ENCODE data around the gene ZC3H14. TPM values are rescaled to one million over a fixed set of nuclear protein-coding genes. Genes with fewer than 3 reads are reported as not detected.

Gene ZC3H14
- total RNA-seq, 3 donors from 2014 or later = 44.1 to 51.2 (median 46.7) TPM

DNA sequence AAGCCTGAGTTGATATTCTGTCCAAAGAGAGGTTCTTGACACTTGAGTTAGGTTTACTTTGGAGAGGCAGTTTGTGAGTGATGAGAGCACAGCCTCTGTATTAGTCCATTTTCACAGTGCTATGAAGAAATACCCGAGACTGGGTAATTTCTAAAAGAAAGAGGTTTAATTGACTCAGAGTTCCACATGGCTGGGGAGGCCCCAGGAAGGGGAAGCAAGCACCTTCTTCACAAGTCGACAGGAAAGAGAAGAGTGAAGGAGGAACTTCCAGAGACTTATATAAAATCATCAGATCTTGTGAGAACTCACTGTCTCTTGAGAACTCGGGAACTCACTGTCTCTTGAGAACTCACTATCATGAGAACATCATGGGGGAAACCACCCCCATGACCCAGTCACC, 5.4 kb downstream of the ZC3H14 start:
- Mint-ChIP-seq H3K4me3 (no peak overlapping the region), H3K27me3 (ENCODE audit: low read depth) (no peaks in the 10 kb centered on the region), H3K4me1 (ENCODE audit: low read depth) (peaks cover 12% of the 10 kb centered on the region), H3K9me3 (no peaks in the 10 kb centered on the region), H3K36me3 (ENCODE audit: insufficient read depth) (peaks cover 34% of the 10 kb centered on the region)
- ATAC-seq (no peak), DNase-seq (no peak)

DNA sequence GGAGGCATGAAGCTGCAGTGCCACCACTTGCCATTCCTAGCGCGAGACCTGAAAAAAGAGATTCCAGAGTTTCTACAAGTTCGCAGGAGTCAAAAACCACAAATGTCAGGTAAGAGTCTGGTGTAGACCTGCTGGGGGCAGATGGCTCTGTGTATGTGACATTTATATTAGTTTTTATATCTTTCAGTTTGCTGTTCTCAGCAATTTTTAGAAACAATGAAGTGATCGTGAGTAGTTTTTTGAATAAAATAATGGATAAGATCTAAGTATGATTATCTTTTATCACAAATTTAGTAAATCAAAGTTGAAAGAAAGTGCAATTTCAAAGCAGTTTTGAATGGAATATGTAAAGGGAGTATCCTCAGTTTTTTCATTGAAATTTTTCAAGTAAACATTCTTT, 9.3 kb downstream of the ZC3H14 start:
- Mint-ChIP-seq H3K9me3 (no peaks in the 10 kb centered on the region), H3K4me3 (no peak overlapping the region), H3K36me3 (ENCODE audit: insufficient read depth) (peaks cover 54% of the 10 kb centered on the region), H3K4me1 (ENCODE audit: low read depth) (no peaks in the 10 kb centered on the region), H3K27me3 (ENCODE audit: low read depth) (no peaks in the 10 kb centered on the region)
- no peak for DNase-seq
- ATAC-seq = no peak

DNA sequence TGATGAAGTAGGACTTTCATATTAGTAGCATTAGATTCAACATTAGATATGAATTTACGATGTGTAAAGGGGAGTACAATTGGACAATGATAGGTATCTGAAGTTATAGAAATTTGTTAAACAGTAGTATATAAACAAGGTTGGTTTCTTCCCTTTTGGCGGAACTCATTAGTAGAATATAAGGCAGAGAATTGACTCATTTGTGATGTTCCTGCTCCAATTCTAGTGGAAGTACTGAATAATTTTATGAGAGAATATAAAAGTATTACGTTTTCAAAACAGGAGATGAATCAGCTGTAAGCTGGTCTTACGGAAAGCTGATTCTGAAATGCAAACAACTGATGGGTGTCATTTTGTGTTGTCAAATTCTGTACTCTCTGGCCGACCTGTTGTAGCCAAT, 13.4 kb downstream of the ZC3H14 start:
- Mint-ChIP-seq H3K27me3 (ENCODE audit: low read depth) (no peaks in the 10 kb centered on the region), H3K9me3 (no peaks in the 10 kb centered on the region), H3K36me3 (ENCODE audit: insufficient read depth) (peaks cover 46% of the 10 kb centered on the region), H3K4me3 (no peak overlapping the region), H3K4me1 (ENCODE audit: low read depth) (no peaks in the 10 kb centered on the region)
- DNase-seq = no peak
- ATAC-seq = no peak

DNA sequence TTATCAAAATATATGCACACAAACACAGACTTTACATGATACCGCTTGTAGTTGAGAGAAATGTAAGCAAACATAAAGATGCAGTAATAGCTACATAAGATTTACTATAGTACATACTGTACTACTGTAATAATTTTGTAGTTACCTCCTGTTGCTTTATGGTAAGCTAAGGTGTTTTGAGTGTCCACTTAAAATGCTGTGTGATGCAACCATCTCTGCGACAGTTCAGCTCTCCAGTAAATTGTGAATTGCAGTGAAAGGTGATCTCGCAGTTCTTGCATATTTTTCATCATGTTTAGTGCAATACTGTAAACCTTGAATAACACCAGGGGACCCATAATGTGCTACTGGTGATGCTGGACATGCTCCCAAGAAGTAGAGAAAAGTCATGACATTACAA, 21.6 kb downstream of the ZC3H14 start:
- no peaks in the 10 kb centered on the region for H3K9me3 Mint-ChIP-seq
- no peaks in the 10 kb centered on the region for H3K27me3 Mint-ChIP-seq (ENCODE audit: low read depth)
- peaks cover 1% of the 10 kb centered on the region for H3K4me1 Mint-ChIP-seq (ENCODE audit: low read depth)
- no peak for ATAC-seq
- H3K36me3 Mint-ChIP-seq (ENCODE audit: insufficient read depth) = peaks cover 48% of the 10 kb centered on the region
- no peak overlapping the region for H3K4me3 Mint-ChIP-seq
- no peak for DNase-seq

DNA sequence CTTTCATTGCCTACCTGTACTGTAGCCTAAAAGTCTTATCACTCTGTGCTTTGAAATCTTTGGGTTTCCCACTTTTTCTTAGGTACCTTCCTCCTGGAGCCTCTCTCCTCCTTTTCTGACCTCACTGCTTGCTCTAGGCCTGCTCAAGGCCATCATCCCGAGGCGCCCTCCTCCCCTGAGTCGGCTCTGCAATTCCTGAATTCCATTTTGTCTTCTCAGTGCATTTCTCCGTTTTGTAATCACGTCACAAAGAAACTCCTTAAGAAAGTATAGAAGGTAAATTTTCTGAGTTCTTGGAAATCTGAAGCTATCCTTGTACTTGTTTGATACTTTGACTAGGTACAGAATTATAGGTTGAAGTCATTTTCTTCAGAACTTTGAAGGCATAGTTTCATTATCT, 25.2 kb downstream of the ZC3H14 start:
- no peak overlapping the region for H3K4me3 Mint-ChIP-seq
- peaks cover 1% of the 10 kb centered on the region for H3K4me1 Mint-ChIP-seq (ENCODE audit: low read depth)
- ATAC-seq = no peak
- DNase-seq = no peak
- H3K9me3 Mint-ChIP-seq = no peaks in the 10 kb centered on the region
- no peaks in the 10 kb centered on the region for H3K27me3 Mint-ChIP-seq (ENCODE audit: low read depth)
- H3K36me3 Mint-ChIP-seq (ENCODE audit: insufficient read depth) = peaks cover 45% of the 10 kb centered on the region

DNA sequence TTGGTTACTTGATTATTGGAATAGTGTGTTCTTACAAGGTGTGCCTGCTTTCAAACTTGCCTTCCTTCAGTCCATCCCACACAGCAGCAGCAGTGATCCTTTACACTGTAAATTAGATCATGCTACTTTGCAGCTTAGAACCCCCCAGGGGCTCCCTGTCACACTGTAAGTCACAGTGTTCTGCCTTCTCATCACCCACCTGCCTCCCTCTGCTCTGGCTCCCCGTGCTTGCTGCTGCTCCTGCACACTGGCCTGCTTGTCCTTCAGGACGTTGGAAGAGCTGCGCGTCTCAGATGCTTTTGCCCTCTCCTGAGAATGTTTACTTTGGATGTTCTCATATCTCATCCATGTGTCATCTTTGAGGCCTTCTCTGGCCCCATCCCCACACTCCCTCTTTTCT, 27.3 kb downstream of the ZC3H14 start:
- Mint-ChIP-seq H3K4me1 (ENCODE audit: low read depth) (peaks cover 1% of the 10 kb centered on the region), H3K4me3 (no peak overlapping the region), H3K9me3 (no peaks in the 10 kb centered on the region), H3K27me3 (ENCODE audit: low read depth) (no peaks in the 10 kb centered on the region), H3K36me3 (ENCODE audit: insufficient read depth) (peaks cover 39% of the 10 kb centered on the region)
- DNase-seq (no peak), ATAC-seq (no peak)

DNA sequence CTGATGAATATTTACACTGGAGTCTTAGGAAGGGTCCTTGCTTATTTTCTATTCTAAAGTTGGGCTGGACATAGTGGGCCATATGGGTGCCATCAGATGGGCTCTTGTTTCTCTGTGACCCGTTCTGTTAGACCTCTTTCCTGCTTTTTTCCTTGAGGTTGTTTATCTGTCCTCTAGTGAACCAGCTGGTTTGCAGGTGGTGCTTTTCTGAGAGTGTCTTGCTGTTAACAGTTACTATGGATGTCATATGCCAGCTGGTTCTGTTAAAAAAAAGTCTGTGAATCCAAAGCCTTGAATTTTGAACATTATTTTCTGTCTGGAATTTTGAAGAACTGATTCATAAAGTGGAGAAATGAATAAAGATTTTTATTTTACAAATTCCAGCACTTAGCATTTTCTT, 29.2 kb downstream of the ZC3H14 start:
- DNase-seq (no peak), ATAC-seq (no peak)
- Mint-ChIP-seq H3K36me3 (ENCODE audit: insufficient read depth) (peaks cover 34% of the 10 kb centered on the region), H3K9me3 (no peaks in the 10 kb centered on the region), H3K4me3 (no peak overlapping the region), H3K4me1 (ENCODE audit: low read depth) (no peaks in the 10 kb centered on the region), H3K27me3 (ENCODE audit: low read depth) (no peaks in the 10 kb centered on the region)

DNA sequence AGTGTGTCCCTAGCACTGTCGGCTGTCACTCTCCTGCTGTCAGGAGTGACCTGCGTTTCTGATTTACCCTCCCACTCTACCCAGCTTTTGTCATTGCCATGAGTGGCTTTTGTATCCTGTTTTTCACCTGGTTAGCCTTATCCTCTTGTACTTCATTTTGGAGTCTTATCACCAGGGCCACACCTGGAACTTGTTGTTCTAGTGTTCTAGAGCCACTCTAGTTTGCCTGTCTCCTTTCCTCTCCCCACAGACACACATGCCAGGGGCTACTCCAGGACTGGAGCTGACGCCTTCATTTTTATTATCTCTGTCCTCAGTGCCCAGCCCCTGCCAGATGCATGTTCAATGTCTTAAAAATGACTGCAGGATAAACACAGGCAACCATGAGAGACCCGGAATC, 34.2 kb downstream of the ZC3H14 start:
- Mint-ChIP-seq H3K9me3 (no peaks in the 10 kb centered on the region), H3K4me1 (ENCODE audit: low read depth) (peaks cover 25% of the 10 kb centered on the region), H3K27me3 (ENCODE audit: low read depth) (no peaks in the 10 kb centered on the region), H3K36me3 (ENCODE audit: insufficient read depth) (peaks cover 47% of the 10 kb centered on the region), H3K4me3 (no peak overlapping the region)
- DNase-seq (no peak), ATAC-seq (no peak)

DNA sequence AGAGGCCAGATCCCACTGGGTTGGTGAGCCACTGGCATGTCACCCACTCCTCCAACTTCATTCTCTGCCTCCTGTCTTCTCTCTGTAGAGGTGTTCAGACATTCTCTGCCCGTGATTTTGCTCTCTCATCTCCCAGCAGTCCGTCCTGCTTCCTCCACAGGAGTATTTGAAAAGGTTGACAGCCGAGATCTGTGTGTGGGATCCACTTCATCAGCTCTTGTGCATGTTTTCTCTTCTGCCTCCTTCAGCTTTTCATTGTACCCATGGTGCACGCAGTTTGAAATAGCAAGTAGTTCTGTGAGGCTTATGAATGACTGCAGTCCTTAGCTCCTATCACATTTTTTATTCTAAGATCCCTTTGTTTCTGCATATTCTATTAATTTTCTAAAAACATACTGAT, 34.8 kb downstream of the ZC3H14 start:
- ATAC-seq (no peak), DNase-seq (no peak)
- H3K36me3 Mint-ChIP-seq (ENCODE audit: insufficient read depth) = peaks cover 52% of the 10 kb centered on the region
- H3K4me1 Mint-ChIP-seq (ENCODE audit: low read depth) = peaks cover 25% of the 10 kb centered on the region
- no peaks in the 10 kb centered on the region for H3K9me3 Mint-ChIP-seq
- no peak overlapping the region for H3K4me3 Mint-ChIP-seq
- no peaks in the 10 kb centered on the region for H3K27me3 Mint-ChIP-seq (ENCODE audit: low read depth)

DNA sequence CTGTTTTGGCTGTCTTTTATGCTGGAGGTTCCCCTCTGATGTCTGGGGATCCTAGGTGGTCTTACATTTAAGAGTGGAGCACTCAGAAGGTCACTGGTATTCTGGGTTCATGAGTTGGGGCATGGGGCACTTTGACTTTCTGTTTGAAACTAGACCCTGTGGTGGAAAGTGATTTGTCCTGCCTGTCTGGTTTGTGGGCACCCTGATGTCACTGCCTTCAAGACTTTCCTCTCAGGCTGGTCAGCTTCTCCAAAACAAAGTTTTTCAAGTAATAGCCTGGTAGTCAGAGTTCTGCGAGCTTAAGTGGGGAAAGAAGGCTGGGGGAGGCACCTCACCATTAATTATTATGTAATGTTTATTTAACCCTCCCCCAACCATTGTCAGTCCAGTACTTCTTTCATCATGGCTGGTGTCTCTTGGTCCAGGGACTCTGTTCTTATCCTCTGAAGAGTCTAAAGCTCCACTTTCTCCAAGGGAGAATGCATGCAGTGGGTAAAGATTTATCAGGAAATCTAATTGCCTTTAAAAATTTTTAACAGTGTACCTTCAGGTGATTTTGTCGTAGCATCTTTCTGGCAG, 35.3 kb downstream of the ZC3H14 start:
- H3K27me3 Mint-ChIP-seq (ENCODE audit: low read depth) = no peaks in the 10 kb centered on the region
- peaks cover 54% of the 10 kb centered on the region for H3K36me3 Mint-ChIP-seq (ENCODE audit: insufficient read depth)
- ATAC-seq (no peak), DNase-seq (no peak)
- peaks cover 25% of the 10 kb centered on the region for H3K4me1 Mint-ChIP-seq (ENCODE audit: low read depth)
- no peaks in the 10 kb centered on the region for H3K9me3 Mint-ChIP-seq
- H3K4me3 Mint-ChIP-seq = no peak overlapping the region

DNA sequence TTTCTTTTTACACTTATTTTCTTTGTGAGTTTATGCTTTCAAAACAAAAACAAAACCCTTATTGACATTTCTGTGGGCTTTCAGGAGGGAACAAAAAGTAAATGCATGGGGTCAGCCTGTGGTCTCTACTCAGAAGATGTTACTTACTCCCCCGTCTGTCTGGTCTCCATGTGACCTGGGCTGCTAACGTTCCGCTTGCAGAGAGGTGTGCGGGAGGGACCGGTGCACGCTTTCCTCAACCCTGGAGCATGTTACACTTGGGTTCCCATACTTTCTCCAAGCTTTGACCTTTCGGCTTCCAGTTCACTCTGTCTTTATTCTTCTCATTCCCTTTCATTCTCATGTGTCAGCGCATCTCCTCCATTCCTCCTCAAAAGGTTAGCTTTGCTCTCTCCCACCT, 36.5 kb downstream of the ZC3H14 start:
- Mint-ChIP-seq H3K4me1 (ENCODE audit: low read depth) (peaks cover 25% of the 10 kb centered on the region), H3K9me3 (no peaks in the 10 kb centered on the region), H3K4me3 (peak overlapping the region; percentile 53), H3K27me3 (ENCODE audit: low read depth) (no peaks in the 10 kb centered on the region), H3K36me3 (ENCODE audit: insufficient read depth) (peaks cover 53% of the 10 kb centered on the region)
- ATAC-seq (no peak), DNase-seq (no peak)

DNA sequence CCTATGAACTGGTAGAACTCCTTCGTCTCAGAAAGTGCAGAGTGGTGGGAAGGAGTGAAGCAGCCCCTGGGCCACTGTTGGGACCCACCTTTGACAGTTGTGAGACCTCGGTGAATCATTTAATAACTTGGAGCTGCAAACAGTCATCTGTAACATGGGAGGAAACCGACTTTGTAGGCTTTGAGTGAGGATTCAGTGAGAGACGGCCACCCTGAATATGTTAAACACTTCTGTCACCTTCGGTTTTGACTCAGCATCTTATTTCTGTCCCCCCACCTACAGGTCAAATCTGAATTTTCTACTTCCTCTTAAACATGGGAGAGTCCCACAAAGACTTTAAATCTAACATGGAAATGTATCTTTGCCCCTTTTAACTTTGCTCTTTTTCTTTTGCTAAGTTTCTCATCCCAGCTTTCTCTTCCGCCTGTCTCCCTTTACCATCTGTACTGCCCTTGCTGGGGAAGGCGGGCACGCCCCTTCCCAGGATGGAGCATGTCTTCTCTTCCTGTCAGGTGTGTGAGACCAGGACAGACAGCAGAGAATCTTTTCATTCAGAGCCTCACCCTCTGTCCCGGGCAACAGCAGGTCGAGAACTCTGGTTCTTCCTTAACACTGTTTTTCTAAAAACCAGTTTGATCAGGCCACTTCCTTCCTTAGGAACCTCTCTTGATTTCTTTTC, 37.1 kb downstream of the ZC3H14 start:
- no peak for DNase-seq
- H3K4me1 Mint-ChIP-seq (ENCODE audit: low read depth) = peaks cover 25% of the 10 kb centered on the region
- no peaks in the 10 kb centered on the region for H3K9me3 Mint-ChIP-seq
- no peaks in the 10 kb centered on the region for H3K27me3 Mint-ChIP-seq (ENCODE audit: low read depth)
- peak; percentile 96 to 97 for ATAC-seq
- peak overlapping the region; percentile 53 for H3K4me3 Mint-ChIP-seq
- H3K36me3 Mint-ChIP-seq (ENCODE audit: insufficient read depth) = peaks cover 53% of the 10 kb centered on the region

DNA sequence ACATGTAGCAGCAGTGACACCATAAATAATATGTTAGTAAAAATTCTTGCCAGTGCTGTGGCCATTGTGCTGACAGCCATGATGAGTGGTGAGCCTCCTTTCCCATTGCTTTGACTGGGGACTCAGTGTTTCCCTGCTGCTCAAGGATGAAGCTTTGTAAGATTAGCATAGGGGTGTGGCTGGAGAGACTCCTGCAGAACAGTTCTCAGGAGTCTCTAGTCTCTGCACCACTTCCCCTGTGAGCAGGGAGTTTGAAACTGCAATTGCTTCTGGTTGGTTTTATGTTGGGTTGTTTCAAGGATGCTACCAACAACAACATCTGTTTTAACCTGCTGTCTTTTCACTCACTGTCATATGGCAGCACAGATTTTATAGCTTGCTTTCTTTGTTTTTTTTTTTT, 41.4 kb downstream of the ZC3H14 start:
- Mint-ChIP-seq H3K9me3 (no peaks in the 10 kb centered on the region), H3K4me1 (ENCODE audit: low read depth) (peaks cover 20% of the 10 kb centered on the region), H3K36me3 (ENCODE audit: insufficient read depth) (peaks cover 52% of the 10 kb centered on the region), H3K4me3 (no peak overlapping the region), H3K27me3 (ENCODE audit: low read depth) (no peaks in the 10 kb centered on the region)
- ATAC-seq = no peak
- no peak for DNase-seq

DNA sequence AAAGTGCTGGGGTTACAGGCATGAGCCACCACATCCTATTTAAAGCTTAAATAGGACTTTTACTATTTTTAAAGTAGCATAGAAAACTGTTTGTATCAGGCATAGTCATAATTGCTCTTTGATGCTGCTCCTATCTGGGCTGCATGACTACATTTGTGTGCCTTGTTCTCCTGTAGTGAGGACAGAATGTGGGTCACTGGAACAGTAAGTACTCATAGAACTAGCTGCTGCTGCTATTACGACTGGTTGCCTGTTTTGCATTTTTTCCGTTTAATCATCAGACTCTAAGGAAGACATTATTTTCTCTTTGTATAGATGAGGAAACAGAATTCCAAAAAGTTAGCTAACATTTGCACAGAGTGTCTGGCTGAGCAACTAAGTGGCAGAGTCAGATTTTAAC, 42.8 kb downstream of the ZC3H14 start:
- H3K4me3 Mint-ChIP-seq = no peak overlapping the region

DNA sequence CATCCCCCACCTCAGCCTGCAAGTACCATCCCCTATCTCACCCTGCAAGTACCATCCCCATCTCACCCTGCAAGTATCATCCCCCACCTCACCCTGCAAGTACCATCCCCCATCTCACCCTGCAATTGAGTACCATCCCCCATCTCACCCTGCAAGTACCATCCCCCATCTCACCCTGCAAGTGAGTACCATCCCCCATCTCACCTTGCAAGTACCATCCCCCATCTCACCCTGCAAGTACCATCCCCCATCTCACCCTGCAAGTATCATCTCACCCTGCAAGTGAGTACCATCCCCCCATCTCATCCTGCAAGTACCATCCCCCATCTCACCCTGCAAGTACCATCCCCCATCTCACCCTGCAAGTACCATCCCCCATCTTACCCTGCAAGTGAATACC, 45.0 kb downstream of the ZC3H14 start:
- peaks cover 9% of the 10 kb centered on the region for H3K4me1 Mint-ChIP-seq (ENCODE audit: low read depth)
- H3K36me3 Mint-ChIP-seq (ENCODE audit: insufficient read depth) = peaks cover 42% of the 10 kb centered on the region
- ATAC-seq (no peak), DNase-seq (no peak)
- H3K4me3 Mint-ChIP-seq = no peak overlapping the region
- no peaks in the 10 kb centered on the region for H3K9me3 Mint-ChIP-seq
- H3K27me3 Mint-ChIP-seq (ENCODE audit: low read depth) = no peaks in the 10 kb centered on the region

More for the DNA sequence above, 42.8 kb downstream of the ZC3H14 start:
- H3K4me1 Mint-ChIP-seq (ENCODE audit: low read depth) = peaks cover 7% of the 10 kb centered on the region
- no peaks in the 10 kb centered on the region for H3K9me3 Mint-ChIP-seq
- no peak for DNase-seq
- ATAC-seq = peak in 1 of 2 donors; percentile 38
- no peaks in the 10 kb centered on the region for H3K27me3 Mint-ChIP-seq (ENCODE audit: low read depth)
- H3K36me3 Mint-ChIP-seq (ENCODE audit: insufficient read depth) = peaks cover 51% of the 10 kb centered on the region
